ENCODE measurements around the gene ALAS2.

ALAS2 gene

DNA sequence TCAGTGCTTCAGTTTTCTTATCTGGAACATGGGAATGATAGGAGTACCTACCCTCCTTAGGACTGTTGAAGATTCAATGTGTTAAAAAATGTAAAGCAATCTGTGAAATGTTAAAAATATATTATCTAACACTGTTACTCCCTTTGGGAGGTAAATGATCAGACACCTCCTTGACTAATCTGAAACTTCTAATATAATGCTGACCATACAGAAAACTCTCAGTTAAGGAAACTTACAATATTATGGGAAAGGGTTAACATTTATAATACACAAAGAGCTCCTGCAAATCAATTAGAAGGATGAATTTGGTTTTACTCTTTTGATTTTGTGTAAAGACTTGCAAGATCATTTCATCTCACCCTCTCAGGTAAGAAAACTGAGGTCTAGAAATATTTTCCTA lies 35.2 kb downstream of the ALAS2 start:
- Histone ChIP-seq H3K4me3 (ENCODE audit: low read depth, low read length) (no peak overlapping the region), H3K9me3 (ENCODE audit: control insufficient read depth, low read length) (no peaks in the 10 kb centered on the region), H3K9ac (no peak overlapping the region), H3K4me2 (ENCODE audit: low read length) (no peak overlapping the region), H3K4me1 (no peaks in the 10 kb centered on the region), H3K79me2 (no peaks in the 10 kb centered on the region), H3K27me3 (ENCODE audit: control insufficient read depth, insufficient read depth, low read length) (no peaks in the 10 kb centered on the region), H3K27ac (no peak overlapping the region), H2AFZ (no peak overlapping the region), H3K36me3 (ENCODE audit: control insufficient read depth, insufficient read depth, low read length) (no peaks in the 10 kb centered on the region)
- TF ChIP-seq, protein P1, sequence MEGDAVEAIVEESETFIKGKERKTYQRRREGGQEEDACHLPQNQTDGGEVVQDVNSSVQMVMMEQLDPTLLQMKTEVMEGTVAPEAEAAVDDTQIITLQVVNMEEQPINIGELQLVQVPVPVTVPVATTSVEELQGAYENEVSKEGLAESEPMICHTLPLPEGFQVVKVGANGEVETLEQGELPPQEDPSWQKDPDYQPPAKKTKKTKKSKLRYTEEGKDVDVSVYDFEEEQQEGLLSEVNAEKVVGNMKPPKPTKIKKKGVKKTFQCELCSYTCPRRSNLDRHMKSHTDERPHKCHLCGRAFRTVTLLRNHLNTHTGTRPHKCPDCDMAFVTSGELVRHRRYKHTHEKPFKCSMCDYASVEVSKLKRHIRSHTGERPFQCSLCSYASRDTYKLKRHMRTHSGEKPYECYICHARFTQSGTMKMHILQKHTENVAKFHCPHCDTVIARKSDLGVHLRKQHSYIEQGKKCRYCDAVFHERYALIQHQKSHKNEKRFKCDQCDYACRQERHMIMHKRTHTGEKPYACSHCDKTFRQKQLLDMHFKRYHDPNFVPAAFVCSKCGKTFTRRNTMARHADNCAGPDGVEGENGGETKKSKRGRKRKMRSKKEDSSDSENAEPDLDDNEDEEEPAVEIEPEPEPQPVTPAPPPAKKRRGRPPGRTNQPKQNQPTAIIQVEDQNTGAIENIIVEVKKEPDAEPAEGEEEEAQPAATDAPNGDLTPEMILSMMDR (IDR thresholded peaks at IDR 0.05), result no peak

DNA sequence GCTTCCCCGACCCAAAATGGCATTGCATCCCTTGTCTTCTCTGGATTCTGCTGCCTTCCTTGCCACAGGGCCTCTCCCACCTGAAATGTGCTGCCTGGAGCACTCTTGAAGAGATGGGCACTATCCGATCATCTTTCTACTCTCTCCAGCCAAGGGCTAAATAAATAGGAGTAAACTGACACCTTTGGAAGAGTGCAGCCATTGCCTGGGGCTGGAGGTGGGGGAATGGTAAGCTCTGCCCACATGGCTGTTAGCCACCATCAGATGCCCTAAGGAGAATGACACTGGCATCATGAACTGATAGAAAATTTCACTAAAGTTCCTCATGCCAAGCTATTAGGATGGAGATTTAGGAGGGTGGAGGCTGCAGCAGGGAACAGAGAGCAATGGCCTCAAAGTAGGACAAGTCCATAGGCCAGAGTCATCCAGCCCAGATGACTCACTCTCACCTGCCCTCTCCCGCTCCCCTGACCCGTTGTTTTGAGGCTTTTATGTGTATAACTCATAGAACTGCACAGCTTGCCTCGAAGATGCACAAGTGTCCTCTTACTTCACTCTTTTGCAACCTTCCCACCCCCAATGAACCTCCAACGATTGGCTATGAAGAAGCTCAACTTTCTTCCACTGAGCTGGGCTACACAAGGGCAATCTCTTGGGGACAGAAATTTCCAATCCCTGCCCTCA lies 36.0 kb downstream of the ALAS2 start:
- Histone ChIP-seq H3K4me1 (no peaks in the 10 kb centered on the region), H3K4me3 (ENCODE audit: low read depth, low read length) (no peak overlapping the region), H3K27ac (no peak overlapping the region), H3K27me3 (ENCODE audit: control insufficient read depth, insufficient read depth, low read length) (no peaks in the 10 kb centered on the region), H3K79me2 (no peaks in the 10 kb centered on the region), H2AFZ (no peak overlapping the region), H3K9me3 (ENCODE audit: control insufficient read depth, low read length) (no peaks in the 10 kb centered on the region), H3K9ac (no peak overlapping the region), H3K4me2 (ENCODE audit: low read length) (no peak overlapping the region), H3K36me3 (ENCODE audit: control insufficient read depth, insufficient read depth, low read length) (no peaks in the 10 kb centered on the region)
- TF ChIP-seq, protein P1 (IDR thresholded peaks at IDR 0.05), result no peak

DNA sequence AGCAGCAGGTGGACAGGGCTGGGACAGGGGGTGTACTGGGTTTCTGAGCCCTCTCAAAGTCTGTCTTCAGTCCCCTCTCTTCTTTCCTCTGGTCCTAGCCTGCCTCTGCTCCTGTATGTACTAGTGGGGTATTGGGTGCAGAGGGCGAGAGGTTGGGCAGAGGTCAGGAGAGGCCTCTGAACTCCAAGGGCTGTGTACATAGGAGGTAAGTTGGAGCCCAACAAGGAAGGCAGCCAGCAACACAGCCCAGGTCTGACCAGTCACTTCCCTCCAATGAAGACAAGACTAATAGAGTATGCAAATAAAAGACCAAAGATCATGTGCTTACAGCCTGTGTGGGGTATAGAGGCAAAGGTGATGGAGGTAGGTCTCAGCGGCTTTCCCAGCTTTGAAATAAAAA lies 36.7 kb downstream of the ALAS2 start, which contains the start of gene PFKFB1:
Gene PFKFB1, minus strand, starts transcription at position 90 of the 400 bp plus-strand sequence. CDS start 181 bp downstream, outside the sequence.
- Histone ChIP-seq H3K4me1 (no peaks in the 10 kb centered on the region), H3K36me3 (ENCODE audit: control insufficient read depth, insufficient read depth, low read length) (no peaks in the 10 kb centered on the region), H3K4me2 (ENCODE audit: low read length) (no peak within 1 kb of the TSS), H2AFZ (no peak within 1 kb of the TSS), H3K4me3 (ENCODE audit: low read depth, low read length) (no peak within 1 kb of the TSS), H3K9ac (no peak within 1 kb of the TSS), H3K79me2 (no peaks in the 10 kb centered on the region), H3K27ac (no peak within 1 kb of the TSS), H3K9me3 (ENCODE audit: control insufficient read depth, low read length) (no peaks in the 10 kb centered on the region), H3K27me3 (ENCODE audit: control insufficient read depth, insufficient read depth, low read length) (no peaks in the 10 kb centered on the region)
- TF ChIP-seq, protein P1 (IDR thresholded peaks at IDR 0.05), result no peak

DNA sequence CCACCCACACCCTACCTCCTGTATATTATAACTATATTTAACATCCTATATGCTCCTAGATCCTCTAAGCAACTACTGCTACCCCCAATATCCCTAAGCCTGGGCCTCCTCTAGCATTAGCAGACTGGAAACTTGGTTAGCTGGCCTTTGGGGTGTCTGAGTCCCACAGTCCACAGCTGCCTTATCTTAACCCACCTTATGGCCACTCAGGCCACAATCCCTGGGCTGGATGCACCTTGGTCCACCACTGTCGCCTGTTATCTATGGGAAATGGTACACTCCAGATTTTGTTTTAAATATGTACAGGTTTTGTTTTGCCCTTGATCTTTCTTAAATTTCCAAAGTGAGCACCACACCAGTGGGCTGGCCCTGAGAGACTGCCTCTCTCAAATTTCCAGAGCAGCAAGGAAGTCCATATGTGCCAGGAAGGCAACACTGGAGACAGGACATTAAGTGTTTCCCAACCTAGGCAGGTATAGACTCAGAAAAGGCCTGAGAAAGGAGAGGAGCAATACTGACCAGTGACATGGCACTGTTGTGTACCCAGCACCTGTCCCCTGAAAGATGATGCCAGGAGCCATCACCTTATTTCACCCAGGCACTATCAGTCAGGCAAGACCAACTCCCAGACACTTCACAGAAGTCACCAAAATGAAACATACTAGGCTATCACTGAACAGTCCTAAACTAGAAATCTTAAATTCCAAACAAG lies 37.7 kb downstream of the ALAS2 start:
- no peak overlapping the region for H3K9ac ChIP-seq
- H3K4me2 ChIP-seq (ENCODE audit: low read length), result no peak overlapping the region
- no peaks in the 10 kb centered on the region for H3K36me3 ChIP-seq (ENCODE audit: control insufficient read depth, insufficient read depth, low read length)
- no peak overlapping the region for H2AFZ ChIP-seq
- H3K4me1 ChIP-seq, result no peaks in the 10 kb centered on the region
- no peaks in the 10 kb centered on the region for H3K27me3 ChIP-seq (ENCODE audit: control insufficient read depth, insufficient read depth, low read length)
- H3K27ac ChIP-seq, result no peak overlapping the region
- no peak overlapping the region for H3K4me3 ChIP-seq (ENCODE audit: low read depth, low read length)
- H3K9me3 ChIP-seq (ENCODE audit: control insufficient read depth, low read length), result no peaks in the 10 kb centered on the region
- no peaks in the 10 kb centered on the region for H3K79me2 ChIP-seq
- TF ChIP-seq, protein P1 (IDR thresholded peaks at IDR 0.05), result no peak

Measured in parathyroid adenoma (tissue), 2 donors.